Gastroesophageal sphincter (tissue), 4 donors: ENCODE data around the gene IQGAP2. TPM values are rescaled to one million over a fixed set of nuclear protein-coding genes. Genes with fewer than 3 reads are reported as not detected.

Experiments used
- ATAC-seq: fragments of 150-250 bp; one replicate; pipeline ENCODE4 v1.9.1; 2016; ENCODE audit warnings: mild to moderate bottlenecking, moderate library complexity
- H3K27ac ChIP-seq, 4 donors: fragments of 200-600 bp; sonication (generic) in 3 of 4; 1 replicate in 3 of 4; 2 replicates in 1 of 4; pipeline ENCODE4 v1.5.1; 2016 to 2019
- H3K27me3 ChIP-seq: fragments of 200-600 bp; sonication (generic); one replicate; pipeline ENCODE4 v1.5.1; 2019
- H3K36me3 ChIP-seq, 2 donors: fragments of 200-600 bp; sonication (generic); one replicate each; pipeline ENCODE4 v1.5.1; 2019; ENCODE audit warnings: control low read depth in 1 of 2
- H3K4me1 ChIP-seq, 3 donors: fragments of 200-600 bp; sonication (generic); 1 replicate in 2 of 3; 2 replicates in 1 of 3; pipeline ENCODE4 v1.5.1; 2016 to 2019; ENCODE audit warnings: control low read depth in 2 of 3
- H3K4me3 ChIP-seq, 2 donors: fragments of 200-600 bp; sonication (generic); one replicate each; pipeline ENCODE4 v1.5.1; 2019; ENCODE audit warnings: mild to moderate bottlenecking in 1 of 2, moderate library complexity in 1 of 2
- H3K9me3 ChIP-seq, 3 donors: fragments of 200-600 bp; sonication (generic); one replicate each; pipeline ENCODE4 v1.5.1; 2017 to 2019; ENCODE audit warnings: control low read depth in 2 of 3
- EP300 ChIP-seq: sonication (generic); formaldehyde crosslinking; IDR thresholded peaks from one replicate; pipeline ENCODE4 v1.6.1; 2017; ENCODE audit warnings: antibody characterized with exemption, mild to moderate bottlenecking
- POLR2A ChIP-seq, 2 donors: fragments of 450-650 bp; IDR thresholded peaks; one replicate each; pipeline ENCODE4 v1.6.1; 2017; ENCODE audit warnings: antibody characterized with exemption in 2 of 2, mild to moderate bottlenecking in 2 of 2, moderate library complexity in 1 of 2
- POLR2AphosphoS5 ChIP-seq: sonication (generic); formaldehyde crosslinking; IDR thresholded peaks from one replicate; pipeline ENCODE4 v1.6.1; 2017; ENCODE audit warnings: antibody characterized with exemption
- WGBS, 2 donors: methylation state at CpG; one replicate each; pipeline ENCODE4 v1.1.5; 2018; ENCODE audit warnings: low coverage in 1 of 2; 5-methylcytosine and 5-hydroxymethylcytosine counted together
- total RNA-seq, 4 donors: library from RNA; depleted of rRNA; stranded (reverse); fragments of >200 nt; gene quantifications; one replicate each; pipeline ENCODE4 v1.1.0, GENCODE V29; 2016
- TF ChIP-seq, protein P1 (sequence below), 4 experiments: fragments of 200-600 bp in 2 of 4; fragments of 450-650 bp in 2 of 4; sonication (generic) in 1 of 4; IDR thresholded peaks; one replicate each; pipeline ENCODE4 v1.5.1; 2017 to 2019; ENCODE audit warnings: antibody characterized with exemption in 4 of 4, mild to moderate bottlenecking in 2 of 4, moderate library complexity in 2 of 4

Gene IQGAP2
- total RNA-seq, 4 donors from 2014 or later, result 15.7 to 34.4 (median 25.8) TPM

DNA sequence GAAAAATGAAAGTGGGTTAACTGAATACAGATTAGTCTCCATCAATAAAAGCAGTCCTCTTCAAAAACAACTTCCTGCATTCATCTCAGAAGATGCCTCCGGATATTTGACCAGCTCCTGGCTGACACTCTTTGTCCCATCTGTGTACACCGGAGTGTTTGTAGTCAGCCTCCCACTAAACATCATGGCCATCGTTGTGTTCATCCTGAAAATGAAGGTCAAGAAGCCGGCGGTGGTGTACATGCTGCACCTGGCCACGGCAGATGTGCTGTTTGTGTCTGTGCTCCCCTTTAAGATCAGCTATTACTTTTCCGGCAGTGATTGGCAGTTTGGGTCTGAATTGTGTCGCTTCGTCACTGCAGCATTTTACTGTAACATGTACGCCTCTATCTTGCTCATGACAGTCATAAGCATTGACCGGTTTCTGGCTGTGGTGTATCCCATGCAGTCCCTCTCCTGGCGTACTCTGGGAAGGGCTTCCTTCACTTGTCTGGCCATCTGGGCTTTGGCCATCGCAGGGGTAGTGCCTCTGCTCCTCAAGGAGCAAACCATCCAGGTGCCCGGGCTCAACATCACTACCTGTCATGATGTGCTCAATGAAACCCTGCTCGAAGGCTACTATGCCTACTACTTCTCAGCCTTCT lies 329.4 kb downstream of the IQGAP2 start:
- no peak for ATAC-seq
- no peaks in the 10 kb centered on the region for H3K27me3 ChIP-seq
- H3K4me3 ChIP-seq, result no peak overlapping the region
- WGBS, 2 donors, result 87 to 95% methylated on average over 9 to 10 of the region's 15 CpGs
- H3K9me3 ChIP-seq, result peaks cover 0 to 28% (median 0%) of the 10 kb centered on the region in 3 donors
- TF ChIP-seq EP300 (no peak), POLR2A (IDR thresholded peaks at IDR 0.05) (no peak), POLR2AphosphoS5 (no peak)
- TF ChIP-seq, protein P1, sequence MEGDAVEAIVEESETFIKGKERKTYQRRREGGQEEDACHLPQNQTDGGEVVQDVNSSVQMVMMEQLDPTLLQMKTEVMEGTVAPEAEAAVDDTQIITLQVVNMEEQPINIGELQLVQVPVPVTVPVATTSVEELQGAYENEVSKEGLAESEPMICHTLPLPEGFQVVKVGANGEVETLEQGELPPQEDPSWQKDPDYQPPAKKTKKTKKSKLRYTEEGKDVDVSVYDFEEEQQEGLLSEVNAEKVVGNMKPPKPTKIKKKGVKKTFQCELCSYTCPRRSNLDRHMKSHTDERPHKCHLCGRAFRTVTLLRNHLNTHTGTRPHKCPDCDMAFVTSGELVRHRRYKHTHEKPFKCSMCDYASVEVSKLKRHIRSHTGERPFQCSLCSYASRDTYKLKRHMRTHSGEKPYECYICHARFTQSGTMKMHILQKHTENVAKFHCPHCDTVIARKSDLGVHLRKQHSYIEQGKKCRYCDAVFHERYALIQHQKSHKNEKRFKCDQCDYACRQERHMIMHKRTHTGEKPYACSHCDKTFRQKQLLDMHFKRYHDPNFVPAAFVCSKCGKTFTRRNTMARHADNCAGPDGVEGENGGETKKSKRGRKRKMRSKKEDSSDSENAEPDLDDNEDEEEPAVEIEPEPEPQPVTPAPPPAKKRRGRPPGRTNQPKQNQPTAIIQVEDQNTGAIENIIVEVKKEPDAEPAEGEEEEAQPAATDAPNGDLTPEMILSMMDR (IDR thresholded peaks at IDR 0.05), result no peak
- no peaks in the 10 kb centered on the region for H3K4me1 ChIP-seq
- no peak overlapping the region for H3K27ac ChIP-seq
- H3K36me3 ChIP-seq, result peaks cover 0 to 11% of the 10 kb centered on the region in 2 donors

DNA sequence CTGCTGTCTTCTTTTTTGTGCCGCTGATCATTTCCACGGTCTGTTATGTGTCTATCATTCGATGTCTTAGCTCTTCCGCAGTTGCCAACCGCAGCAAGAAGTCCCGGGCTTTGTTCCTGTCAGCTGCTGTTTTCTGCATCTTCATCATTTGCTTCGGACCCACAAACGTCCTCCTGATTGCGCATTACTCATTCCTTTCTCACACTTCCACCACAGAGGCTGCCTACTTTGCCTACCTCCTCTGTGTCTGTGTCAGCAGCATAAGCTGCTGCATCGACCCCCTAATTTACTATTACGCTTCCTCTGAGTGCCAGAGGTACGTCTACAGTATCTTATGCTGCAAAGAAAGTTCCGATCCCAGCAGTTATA lies 329.9 kb downstream of the IQGAP2 start:
- Histone ChIP-seq H3K4me1 (no peaks in the 10 kb centered on the region), H3K4me3 (no peak overlapping the region), H3K9me3 (peaks cover 0 to 28% (median 0%) of the 10 kb centered on the region in 3 donors), H3K27me3 (no peaks in the 10 kb centered on the region), H3K27ac (no peak overlapping the region), H3K36me3 (peaks cover 0 to 11% of the 10 kb centered on the region in 2 donors)
- no peak for ATAC-seq
- WGBS, 2 donors, result 87 to 93% methylated on average over 10 to 13 of the region's 13 CpGs
- TF ChIP-seq EP300 (no peak), POLR2AphosphoS5 (no peak), POLR2A (IDR thresholded peaks at IDR 0.05) (no peak)
- TF ChIP-seq, protein P1 (IDR thresholded peaks at IDR 0.05), result no peak

DNA sequence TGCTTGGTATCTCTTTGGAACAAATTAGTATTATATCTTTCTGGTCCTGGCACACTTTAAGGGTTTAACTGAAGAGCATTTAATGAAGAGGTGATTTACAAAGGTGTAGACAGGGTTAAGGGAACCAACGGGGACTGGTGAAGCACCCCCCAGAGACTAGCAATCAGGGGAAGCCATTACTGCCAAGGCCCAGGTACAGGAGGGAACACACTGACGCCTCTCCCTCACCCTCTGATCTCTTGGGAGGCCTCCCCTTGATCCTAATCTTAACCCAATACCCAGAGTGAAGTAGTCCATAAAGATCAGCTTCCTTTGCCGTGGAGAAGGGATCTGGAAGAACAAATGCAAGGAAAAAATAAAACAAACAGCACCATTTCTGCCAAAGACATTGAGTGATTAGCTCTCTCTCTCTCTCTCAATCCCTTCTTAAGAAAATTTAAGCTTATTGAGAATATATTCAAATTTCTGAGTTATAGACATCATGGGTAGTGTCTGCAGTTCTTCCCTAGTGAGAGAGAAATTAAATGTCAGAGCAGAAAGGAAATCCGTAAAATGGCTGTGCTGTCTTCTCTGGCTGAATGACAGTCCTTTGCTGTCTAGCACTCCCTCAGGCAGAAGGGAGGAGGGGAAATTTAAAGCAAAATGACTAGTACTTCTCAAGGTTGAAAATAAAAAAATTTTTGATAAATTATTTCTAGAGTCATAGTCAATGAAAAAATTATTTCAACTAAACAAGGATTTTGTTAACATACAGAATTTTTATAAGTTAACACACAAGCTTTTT lies 332.9 kb downstream of the IQGAP2 start:
- TF ChIP-seq POLR2A (IDR thresholded peaks at IDR 0.05), result no peak
- TF ChIP-seq EP300, result no peak
- TF ChIP-seq, protein P1 (IDR thresholded peaks at IDR 0.05), result no peak
- no peak for TF ChIP-seq POLR2AphosphoS5
- Histone ChIP-seq H3K4me3 (no peak overlapping the region), H3K27me3 (no peaks in the 10 kb centered on the region), H3K36me3 (peaks cover 0 to 11% of the 10 kb centered on the region in 2 donors), H3K4me1 (no peaks in the 10 kb centered on the region), H3K9me3 (peaks cover 0 to 3% (median 0%) of the 10 kb centered on the region in 3 donors), H3K27ac (no peak overlapping the region)
- 48 to 82% methylated on average over 3 to 4 of the region's 4 CpGs for WGBS, 2 donors
- no peak for ATAC-seq

DNA sequence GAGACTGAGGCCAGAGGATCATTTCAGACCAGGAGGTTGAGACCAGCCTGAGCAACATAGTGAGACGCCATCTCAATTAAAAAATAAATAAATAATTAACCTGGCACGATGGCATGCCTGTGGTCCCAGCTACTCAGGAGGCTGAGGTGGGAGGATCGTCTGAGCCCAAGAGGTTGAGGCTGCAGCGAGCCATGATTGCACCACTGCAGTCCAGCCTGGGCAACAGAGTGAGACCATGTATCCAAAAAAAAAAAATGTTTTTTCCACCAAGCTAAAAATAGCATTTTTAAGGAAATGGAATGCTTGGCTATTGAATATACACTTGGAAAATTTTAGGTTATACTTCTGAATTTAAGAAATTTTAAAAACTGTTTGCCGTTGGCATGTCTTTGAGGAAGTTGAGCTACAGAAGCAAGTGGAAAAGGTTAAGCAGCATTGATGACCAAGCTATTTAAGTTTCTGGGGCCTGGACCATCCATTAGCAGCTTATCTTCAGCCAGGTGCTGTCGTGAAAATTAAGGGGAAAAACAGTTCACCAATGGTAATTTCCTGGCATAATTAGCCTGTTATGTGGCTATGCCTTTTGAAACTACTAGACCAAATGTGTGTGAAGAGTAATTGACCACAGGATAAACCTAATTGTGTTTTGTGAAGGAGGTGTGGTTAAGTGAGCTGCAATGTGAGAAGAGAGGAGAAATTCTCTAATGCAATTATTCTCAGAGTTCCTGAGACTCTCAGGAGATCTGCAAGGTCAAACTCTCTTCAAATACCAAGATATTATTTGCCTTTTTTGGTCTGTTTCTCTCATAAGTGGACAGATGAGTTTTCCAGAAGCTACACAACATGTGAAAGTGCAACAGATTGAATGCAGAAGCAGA lies 333.8 kb downstream of the IQGAP2 start:
- 69 to 77% methylated on average over 5 of the region's 6 CpGs for WGBS, 2 donors
- Histone ChIP-seq H3K9me3 (no peaks in the 10 kb centered on the region), H3K27me3 (no peaks in the 10 kb centered on the region), H3K4me1 (no peaks in the 10 kb centered on the region), H3K4me3 (no peak overlapping the region), H3K36me3 (peaks cover 0 to 11% of the 10 kb centered on the region in 2 donors), H3K27ac (no peak overlapping the region)
- ATAC-seq, result no peak
- TF ChIP-seq POLR2AphosphoS5 (no peak), EP300 (no peak)
- TF ChIP-seq, protein P1 (IDR thresholded peaks at IDR 0.05), result no peak
